EL (cell line): ENCODE data around the gene ALPK3.

Source experiments
- DNase-seq: peaks from one replicate; pipeline ENCODE4 v3.0.0-alpha.2; 2016

The ALPK3 gene

DNA sequence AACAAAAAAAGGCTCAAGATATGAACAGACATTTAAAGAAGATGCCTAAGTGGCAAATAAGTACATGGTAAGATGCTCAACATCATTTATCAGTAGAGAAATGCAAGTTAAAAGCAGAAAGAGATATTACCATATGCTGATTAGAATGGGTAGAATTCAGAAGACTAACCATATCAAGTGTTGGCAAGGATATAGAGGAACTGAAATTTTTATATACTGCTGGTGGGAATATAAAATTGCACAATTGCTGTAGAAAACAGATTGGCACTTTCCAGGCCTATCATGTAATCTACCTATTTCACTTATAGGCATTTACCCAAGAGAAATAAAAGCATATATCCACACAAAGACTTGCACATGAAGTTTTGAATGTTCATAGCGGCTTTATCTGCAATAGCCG, 84.4 kb downstream of the ALPK3 start:
- DNase-seq = no peak

DNA sequence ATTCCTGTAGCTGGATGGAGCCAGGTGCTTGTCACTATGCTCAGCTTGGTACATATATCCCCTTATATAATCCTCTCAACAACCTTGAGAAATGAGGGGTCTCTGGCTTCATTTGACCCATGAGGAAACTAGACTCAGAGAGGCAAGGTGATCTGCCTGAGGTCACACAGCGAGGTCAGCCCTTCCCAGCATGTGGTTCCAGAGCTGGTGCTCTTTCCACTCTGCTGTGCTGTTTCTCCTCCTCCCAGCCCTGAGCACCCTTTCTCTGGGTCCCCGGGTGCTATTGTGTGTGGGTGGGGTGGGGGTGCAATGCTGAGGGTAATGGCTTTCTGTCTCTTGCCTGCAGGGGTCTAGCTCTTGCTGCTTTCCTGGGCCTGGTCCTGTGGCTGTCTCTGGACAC, 86.6 kb downstream of the ALPK3 start:
- DNase-seq = no peak

DNA sequence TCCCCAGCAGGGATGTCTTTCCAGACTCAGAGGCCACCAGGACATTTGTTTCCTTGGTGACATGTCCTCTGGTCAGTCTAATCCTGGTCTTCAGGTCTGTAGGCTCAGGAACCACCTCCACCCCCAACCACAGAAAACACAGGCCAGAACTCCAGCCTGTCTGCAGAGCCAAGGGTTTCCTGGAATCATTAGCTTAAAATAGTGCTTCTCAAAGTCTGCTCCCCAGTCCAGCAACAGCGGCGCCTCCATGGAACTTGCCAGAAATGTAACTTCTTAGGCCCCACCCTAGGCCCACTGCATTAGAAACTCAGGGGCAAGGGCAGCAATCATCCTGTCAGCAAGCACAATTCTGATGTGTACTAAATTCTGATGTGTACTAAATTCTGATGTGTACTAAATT, 87.3 kb downstream of the ALPK3 start:
- DNase-seq = no peak

DNA sequence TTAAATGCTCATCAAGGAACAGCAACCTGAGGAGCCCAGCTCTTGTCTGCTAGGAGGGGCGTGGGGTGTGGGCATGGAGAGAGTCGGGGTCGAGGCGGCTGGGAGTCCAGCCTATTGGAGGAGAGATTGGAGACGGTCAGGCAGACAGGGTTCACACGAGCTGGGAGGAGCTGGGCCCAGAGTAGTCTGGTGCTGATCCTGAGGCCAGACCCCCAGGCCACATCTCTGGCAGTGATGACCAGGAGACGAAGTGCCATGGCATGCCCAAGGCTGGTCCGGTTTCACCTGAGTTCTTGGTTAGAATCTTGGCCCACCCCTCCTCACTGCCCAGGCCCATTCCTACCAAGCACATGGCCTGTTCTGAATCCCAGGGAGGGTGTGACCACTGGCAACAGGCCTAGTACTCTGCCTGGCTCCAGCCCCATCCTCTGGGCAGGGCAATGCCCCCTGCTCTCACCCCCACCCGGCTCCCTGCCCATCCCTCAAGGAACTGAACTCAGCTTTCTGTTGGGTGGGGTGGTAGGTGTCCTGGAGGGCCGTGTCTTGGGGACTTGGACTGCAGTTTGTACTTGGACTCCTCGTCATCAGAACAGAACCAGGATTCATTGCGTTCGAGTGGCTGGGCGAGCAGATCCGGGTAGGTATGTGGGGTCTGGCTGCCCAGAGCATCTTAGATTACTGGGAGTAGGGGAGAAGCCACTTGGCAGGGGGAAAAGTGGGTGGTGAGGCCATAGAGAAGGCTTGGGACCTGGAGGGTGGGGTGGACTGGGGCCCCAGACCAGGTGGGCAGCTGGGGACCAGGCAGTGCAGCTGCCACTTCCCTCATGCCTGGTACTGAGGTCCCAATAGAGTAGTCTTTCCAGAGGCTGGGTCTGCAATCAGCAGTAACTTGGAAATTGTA, 88.1 kb downstream of the ALPK3 start:
- no peak for DNase-seq

DNA sequence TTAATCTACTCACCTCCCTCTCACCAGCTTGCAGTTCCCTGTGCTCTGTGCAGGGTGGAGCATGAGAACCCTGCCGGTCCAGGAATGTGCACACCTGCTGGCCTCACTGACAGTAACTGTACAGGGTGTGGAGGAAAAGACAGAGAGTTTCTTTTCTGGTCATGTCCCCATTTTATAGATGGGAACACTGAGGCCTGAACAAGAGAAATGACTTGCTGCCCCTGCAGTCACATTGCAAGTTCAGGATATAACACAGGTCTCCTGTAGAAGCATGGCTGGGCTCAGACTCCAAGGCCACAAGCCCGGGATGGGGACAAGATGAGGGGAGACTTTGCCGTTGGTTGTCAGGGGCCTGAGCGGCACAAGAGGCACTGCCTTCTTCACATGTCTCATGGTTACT, 90.6 kb downstream of the ALPK3 start:
- no peak for DNase-seq

DNA sequence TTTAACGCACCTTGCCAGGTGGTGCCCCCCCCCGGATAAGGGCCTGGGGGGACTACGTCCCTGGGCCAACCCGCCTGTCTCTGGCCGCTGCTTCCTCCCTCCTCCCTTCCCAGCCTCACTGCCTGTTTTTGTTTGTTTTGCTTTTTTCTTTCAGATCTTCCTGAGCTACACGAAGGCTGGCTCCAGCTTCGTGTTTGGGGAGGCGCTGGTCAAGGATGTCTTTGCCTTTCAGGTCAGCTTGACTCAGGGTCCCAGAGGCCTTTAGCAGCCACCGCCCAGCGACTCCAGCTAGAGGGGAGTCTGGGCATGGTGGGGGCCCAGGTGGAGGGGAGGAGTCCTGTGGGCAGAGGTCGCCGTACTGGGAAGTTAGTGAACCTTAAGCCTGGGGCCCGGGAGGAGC, 91.4 kb downstream of the ALPK3 start:
- DNase-seq = no peak

DNA sequence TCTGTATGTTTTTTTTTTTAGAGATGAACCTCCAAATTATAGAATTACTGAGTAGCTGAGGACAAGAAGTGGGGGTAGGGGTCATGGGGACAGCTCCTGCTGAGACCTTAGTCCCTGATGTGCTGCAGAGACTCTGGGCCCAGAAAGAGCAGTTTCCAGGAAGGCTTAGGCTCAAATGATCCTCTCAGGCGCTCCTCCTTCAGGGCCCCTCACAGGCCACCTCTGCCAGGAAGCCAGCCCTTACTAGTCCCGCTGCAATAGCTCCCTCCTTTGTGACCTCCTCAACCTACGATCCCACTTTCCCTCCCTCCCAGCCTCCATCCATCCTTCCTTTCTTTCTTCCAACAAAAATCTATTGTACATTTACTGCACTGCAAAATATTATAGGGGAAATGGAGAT, 91.9 kb downstream of the ALPK3 start:
- DNase-seq = no peak

DNA sequence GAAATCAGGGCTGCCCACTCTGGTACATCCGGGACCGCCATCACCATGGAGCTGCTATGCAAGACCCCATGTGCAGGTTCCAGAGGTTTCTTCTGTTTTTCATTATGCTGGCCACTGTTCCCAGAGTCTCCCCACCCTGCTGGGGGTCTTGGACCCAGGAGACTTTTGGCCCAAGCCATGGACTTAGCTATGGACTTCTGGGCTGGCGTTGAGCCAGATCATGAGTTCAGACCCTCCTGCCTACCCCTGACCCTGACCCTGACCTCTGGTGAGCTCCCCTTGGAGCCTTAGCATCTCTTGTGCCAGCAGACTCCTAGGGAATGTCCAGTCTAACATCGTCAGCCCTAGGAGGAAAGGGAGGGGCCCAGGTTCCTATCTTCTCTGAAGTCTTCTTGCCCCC, 92.6 kb downstream of the ALPK3 start:
- no peak for DNase-seq

DNA sequence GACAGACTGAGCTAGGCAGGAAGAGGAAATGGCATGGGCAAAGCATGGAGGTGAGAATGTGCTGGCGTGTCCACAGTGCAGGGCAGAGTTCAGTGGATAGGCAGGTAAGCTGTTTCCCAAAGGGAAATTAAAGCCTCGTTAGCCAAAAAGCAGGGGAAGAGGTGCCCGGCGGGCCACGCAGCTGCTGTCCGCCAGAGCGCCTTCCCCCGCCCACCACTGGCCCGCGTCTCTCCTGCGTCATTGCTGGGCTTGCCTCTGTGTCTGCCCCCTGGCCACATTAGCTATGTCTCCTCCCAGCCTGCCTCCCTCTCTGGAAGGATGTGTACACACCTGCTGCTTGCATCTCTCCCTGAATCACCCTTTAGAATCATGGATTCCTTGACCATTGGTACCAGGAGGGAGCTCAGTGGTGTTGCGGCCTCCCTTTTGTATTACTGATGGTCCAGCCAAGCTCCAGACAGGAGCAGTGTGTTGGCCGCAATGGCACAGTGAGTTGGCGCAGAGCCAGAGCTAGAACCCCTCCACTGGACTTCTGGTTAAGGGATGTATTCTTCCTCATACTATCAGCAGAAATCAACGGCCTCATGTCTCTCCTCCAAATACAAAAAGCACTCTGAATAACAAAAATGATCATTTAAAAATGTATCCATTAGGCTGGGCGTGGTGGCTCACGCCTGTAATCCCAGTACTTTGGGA, 93.9 kb downstream of the ALPK3 start:
- DNase-seq = no peak

DNA sequence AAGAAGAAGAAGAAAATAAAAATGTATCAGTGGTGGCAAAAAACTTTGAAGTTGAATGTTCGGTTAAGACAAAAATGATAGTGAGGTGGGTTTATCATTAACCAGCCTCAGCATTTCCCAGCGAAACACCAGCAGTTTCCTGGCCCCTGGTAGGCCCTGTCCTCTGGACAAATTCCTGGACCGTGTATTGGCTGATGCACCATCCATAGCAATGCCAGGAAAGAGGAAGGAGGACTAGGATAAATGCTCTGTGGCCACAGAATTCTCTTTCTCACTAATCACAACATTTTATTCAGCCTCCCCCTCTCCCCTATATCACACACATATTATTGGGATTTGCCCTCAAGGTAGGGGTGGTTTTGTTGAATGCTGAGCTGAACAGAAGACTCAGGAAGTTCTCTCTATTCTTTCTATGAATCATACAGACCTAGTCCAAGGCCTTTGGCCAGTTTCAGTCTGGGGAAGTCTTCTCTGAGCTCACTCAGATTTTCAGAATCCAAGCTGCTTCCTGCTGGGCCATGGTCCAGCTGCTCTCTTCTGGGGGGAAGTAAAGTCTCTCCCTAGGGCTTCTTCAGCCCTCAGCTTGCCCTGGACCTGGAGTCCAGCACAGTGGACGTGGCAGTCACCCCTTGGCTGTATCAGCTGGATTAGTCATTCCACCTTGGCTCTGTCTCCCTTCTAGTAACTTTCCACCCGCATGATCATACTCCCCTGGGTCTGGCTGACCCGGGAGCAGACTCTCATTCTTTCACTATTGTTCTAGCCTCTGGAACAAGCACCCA, 94.9 kb downstream of the ALPK3 start:
- DNase-seq = peak; percentile 99

DNA sequence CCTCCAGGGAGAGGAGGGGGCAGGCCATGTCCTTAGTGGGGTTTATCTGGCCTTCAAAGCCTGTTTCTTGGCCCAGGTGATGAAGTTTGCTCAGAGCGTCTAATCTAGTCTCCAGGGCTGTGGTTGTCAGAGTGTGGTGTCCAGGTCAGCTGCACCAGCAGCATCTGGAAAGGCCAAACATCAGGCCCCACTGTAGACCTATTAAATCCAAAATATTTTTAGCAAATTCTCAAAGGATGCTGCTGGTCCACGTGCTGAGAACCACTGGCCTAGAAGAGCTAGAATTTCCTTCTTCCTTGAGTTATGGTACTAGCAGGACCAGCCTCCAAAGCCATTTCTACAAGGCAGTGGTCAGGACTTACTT, 96.2 kb downstream of the ALPK3 start:
- no peak for DNase-seq

DNA sequence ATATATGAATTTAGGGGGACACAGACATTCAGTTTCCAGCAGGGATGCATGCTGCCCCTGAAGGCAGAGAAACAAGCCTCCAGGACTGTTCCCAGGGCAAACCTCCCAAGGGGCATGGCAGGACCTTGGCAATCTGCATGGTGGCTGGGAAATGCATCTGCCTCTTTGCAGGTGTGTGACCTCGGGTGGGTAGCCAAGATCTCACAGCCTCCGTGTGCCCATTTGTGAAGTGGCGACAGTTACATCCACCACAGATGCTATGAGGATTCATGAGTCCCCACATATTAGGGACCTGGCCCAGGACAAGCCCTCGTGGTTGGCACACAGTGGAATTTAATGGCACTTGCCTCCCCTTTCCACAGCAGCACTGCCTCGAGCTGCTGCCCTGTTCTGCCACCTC, 97.2 kb downstream of the ALPK3 start:
- DNase-seq = no peak

DNA sequence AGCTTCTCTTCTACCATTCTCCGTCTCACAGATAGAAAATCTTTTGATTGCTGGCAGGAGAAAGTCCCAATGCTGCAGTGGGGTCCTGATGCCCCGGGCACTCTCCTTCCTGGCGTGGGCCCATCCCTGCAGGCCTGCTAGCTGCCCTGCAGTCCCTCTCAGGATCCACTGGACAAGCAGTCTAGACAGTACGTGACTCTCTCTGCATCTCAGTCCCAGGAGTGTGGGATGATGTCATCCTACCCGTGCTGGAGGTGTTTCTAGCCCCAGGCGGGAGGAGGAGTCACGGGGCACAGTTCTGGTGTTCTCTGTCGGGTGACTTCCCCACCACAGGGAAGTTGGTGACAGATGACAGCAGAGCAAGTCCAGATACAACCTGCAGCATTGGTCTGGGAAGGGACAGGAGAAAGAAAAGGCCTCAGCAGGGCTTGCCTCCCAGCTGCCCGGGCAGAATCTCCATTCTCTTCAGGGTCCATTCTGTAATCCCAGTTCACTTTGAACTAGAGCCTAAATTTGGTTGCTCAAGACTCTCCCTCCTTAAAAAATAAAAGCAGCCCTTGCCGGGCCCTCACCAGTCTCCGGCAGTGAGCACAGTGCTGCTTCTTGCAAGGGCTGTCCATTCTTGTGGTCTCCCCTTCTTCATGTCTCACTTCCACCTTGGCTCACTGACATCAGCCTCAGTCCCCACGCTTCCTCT, 97.9 kb downstream of the ALPK3 start:
- DNase-seq = peak; percentile 91

DNA sequence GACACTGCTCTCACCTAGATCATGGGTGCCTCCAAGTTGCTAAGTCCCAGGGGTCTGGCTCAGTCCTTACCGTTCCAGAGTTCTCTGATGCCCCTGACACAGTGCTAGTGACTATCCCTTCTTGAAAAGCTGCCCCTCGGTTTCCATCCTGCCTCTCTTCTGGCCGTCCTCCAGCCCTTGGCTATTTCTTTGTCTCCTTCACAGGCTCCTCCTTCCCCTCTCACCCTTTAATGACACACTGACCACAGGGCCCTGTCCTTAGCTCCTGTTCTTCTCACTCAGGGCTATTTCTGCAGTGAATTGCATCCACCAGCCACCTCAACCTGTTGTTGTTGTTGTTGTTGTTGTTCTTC, 98.4 kb downstream of the ALPK3 start:
- peak; percentile 16 for DNase-seq

DNA sequence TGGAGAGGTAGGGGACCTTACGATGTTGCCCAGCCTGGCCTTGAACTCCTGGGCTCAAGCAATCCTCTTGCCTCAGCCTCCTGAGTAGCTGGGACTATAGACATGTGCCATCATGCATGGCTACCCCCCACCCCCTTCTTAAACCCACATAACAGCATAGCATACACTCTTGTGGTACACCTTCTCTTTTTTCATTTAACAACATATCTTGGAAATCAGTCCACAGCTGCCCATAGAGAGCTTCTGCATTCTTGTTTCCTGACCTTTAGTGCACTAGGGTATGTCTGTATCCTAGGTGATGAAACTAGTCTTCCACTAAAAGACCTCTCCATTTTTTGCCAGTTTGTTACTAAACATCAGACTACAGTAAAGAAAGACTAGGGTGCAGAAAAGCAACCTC, 100.3 kb downstream of the ALPK3 start:
- DNase-seq = no peak

DNA sequence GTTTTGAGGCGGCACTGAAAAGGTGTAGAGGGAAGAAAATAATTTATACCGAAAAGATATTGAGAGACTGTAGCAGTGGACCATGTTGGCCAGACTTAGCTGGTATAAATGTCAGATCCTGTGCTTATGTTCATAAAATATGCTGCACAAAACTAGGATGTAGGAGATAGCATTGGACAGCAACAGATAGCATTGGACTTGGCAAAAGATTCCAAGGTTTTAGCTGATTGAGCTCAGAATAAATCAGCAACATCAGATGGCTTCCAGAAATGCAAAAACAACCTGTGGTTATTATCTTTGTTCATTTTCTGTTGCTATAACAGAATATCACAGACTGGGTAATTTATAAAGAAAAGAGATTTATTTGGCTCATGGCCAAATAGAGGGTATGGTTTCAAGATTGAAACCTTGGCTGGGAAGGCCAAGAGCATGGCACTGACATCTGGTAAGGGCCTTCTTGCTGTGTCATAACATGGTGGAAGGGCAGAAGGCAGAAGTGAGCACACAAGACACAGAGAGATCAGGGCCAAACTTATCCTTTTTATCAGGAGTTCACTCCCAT, 102.0 kb downstream of the ALPK3 start:
- no peak for DNase-seq

DNA sequence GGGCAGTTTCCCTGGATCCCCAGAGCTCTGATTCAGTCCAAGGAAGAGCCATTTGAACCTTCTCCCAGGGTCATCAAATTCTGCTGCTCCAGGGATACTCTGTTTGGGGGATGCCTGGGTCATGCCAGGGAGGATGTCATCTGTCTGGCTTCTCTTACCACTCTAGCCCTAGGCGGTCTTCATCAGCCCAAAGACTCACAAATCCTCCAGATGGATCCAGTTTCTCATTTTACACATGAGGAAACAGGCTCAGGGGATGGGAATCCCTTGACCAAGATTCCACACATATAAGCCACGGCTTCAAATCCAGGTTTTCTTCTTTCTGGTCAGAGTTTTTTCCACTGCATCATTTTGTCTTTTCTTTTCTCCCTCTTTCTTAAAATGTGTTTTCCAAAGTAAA, 104.0 kb downstream of the ALPK3 start:
- DNase-seq = peak; percentile 27

DNA sequence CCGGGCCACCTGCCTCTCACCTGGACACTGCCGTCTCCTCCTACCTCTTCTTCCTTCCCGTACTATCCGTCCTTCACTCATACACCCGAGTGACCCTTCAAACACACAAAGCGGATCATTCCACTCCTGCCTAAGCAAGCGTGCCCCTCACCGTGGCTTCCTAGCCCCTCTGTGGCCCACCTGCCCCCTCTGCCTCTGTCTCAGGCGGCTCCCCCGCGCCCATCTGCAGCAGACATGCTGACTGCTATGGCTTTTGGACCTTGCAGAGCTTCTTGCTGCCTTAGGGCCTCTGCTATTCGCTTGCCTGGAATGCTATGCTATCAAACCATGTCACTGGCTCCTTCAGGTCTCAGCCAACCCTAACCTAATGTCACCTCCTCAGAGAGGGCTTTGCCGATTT, 105.4 kb downstream of the ALPK3 start:
- no peak for DNase-seq
